GM19035 (cell line): ENCODE results near the gene TMED4.
"Not testable (repeated sequence)": the region's sequence is repeated elsewhere in the genome, so short reads cannot be mapped to it uniquely, and the experiment has no call there.

Source experiments
- ATAC-seq: cut with Tn5 transposase; IDR thresholded peaks from one replicate; pipeline ENCODE4 v1.9.1; 2021; ENCODE audit not compliant: unreplicated experiment

TMED4 gene

DNA sequence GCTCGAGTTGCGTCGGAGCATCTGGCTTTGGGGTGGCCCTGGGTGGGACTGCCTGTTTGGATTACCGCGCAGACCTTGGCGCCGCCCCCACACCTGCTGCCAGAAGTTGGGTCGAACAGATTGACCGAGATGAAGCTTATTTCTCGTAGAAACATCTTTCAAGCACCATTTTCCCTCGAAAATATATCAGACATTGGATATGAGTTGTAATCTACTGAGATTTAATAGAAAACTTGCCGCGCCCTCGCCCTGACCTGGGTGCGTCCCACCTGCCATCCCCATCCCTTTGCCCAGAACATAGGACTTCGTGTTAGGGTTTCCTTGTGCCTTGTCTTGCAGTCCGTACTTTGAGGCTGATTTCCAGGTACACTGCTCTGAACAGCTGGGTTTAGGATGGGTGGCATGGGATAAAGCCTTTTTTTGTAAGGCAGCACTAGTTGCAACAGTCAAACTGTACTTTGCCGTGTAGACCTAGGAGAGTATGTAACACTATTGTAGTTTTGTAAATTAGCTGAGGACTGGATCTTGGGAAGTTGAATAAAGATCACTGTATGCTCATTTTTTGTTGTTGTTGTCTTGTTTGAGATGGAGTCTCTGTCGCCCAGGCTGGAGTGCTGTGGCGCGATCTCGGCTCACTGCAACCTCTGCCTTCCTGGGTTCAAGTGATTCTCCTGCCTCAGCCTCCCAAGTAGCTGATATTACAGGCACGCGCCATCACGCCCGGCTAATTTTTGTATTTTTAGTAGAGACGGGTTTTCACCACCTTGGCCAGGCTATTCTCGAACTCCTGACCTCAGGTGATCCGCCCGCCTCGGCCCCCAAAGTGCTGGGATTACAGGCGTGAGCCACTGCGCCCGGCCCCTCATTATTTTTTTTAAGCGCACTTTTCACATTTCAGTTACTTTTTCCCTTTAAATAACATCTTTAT is 25.4 kb upstream of the TMED4 start:
- ATAC-seq, result no peak

DNA sequence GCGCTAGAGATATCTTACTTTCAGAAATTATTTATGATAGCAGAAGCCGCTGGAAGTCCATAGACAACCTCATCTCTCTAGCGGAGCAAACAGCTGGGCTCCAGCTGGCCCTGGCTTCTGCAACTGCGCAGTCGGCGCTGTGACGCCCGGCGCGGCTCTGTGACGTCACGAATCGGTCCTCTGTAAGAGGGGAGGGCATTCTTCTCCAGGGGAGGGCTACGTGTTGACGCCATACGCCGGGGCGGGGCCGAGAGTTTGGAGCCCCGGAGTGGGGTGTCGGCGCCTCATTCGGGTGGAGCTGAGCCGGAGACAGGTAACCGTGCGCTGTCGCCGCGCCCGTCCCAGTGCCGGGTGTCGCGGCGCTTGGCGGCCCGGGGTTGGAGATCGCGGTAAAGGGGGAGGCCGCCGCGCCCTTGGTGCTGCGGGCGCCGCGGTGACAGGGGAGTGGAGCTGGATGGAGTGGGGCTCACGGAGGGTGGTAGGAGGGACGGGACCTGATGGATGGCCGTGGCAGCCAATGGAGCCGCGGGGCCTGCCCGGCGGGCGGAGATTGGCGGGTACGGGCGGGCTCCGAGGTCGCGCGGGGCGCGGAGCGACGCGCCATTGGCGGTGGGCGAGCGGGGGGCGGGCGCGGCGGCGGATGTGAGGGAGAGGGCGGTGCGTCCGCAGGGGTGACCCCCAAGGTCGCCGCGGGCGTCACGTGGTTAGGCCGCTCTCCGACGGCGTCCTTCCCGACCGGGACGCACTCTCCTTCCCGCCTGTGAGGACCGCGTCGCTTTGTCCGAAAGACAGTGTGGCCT is 24.5 kb upstream of the TMED4 start, which contains the start of gene OGDH:
OGDH (plus strand) TSS at position 287 of the 800 bp plus-strand sequence. CDS start 17,717 bp downstream, outside the sequence.
- ATAC-seq, result peak; percentile 92

DNA sequence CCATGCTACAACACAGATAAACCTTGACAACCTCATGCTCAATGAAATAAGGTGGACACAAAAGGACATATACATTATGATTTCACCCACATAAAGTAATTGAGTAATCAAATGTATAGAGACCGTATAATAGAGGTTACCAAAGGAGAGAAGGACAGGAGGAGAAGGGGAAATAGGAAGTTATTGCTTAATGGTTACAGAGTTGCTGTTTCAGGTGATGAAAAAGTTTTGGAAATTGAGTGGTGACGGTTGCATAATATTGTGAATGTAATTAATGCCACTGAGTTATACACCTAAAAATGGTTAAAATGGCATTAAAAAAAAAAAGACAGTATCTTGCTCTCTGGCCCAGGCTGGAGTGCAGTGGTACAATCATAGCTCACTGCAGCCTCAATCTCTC is 22.9 kb upstream of the TMED4 start:
- no peak for ATAC-seq

DNA sequence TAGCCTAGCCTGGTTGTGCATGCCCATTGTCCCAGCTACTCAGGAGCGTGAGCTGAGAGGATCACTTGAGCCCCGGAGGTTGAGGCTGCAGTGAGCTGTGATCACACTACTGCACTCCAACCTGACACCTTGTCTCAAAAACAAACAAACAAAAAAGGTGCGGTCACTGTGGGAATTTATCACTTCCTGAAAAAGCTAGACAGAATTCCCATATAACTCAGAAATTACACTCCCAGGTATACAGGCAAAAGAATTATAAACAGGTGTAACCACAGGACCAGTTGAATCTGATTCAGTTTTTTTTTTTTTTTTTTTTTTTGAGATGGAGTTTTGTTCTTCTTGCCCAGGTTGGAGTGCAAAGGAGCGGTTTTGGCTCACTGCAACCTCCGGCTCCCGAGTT is 21.2 kb upstream of the TMED4 start:
- no peak for ATAC-seq

DNA sequence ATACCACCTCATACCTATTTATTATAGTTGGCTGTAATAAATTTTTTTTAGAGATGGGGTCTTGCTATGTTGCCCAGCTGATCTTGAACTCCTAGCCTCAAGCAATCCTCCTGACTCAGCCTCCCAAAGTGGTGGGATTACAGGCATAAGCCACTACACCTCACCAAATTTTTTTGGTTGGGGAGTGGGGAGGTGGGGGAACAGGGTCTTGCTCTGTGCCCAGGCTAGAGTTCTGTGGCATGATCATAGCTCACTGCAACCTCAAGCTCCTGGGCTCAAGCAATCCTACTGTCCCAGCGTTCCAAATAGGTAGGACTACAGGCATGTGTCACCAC is 20.5 kb upstream of the TMED4 start:
- ATAC-seq, result no peak

DNA sequence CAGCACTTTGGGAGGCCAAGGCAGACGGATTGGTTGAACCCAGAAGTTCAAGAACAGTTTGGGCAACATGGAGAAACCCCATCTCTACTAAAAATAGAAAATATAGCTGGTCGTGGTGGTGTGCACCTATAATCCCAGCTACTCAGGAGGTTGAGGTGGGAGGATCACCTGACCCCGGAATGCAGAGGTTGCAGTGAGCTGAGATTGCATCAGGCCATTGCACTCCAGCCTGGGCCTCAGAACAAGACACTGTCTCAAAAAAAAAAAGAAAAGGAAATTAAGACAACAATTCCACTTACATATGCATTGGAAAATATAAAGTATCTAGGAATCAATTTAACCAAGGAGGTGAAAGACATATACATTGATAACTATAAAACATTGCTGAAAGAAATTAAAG is 17.2 kb upstream of the TMED4 start:
- ATAC-seq, result no peak

DNA sequence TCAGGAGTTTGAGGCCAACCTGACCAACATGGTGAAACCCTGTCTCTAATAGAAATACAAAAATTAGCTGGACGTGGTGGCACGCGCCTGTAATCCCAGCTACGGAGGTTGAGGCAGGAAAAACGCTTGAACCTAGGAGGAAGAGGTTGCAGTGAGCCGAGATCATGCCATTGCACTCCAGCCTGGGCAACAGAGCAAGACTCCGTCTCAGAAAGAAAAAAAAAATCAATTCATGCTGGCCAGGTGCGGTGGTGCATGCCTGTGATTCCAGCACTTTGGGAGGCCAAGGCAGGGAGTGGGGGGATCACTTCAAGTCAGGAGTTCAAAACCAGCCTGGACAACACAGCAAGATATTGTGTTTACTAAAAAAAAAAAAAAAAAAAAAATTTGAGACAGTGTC is 15.2 kb upstream of the TMED4 start:
- ATAC-seq, result not testable (repeated sequence)

DNA sequence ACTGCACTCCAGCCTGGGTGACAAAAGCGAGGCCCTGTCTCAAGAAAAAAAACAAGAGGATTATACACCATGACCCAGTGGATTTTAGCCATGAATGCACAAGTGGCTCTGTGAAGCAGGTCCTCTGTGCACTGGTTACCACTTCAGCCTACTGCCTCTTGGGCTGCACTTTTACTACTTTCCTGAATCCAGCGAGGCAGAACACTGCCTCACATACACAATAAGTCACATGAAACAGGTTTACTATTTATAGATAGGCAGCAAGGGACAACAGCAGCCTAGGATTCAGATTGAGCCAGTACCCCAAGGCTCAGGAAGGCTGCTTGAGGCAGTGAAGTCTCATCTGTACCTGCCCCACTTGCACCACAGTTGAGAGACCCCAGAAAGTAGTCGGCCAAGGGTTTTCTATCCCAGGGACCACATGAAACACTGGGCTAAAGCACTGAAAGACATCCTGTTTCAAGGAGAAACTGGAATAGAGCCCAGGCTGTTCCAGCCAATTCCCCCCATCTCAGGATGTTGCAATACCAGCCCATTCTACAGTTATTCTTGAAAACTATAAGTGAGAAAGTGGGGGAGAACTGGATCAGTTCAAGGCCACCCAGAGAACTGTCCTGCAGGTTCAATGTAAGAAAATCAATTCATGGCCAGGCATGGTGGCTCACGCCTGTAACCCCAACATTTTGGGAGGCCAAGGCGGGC is 14.1 kb upstream of the TMED4 start:
- ATAC-seq, result no peak

DNA sequence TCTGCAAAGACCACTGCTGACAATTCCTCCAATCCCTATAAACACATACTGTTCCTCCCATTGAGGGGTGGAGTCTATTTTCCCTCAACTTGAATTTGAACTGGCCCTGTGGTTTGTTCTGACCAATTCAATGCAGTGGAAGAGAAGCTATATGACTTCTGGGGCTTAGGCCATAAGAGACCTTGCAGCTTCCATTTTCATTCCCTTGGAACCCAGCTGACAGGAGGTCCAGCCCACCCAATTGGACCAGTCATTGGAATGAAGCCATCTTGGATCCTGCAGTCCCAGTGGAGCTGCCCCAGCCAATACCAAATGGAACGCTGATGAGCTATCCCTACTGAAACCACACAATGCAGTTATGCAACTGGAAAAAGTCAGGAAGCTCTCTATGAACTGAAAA is 8.9 kb upstream of the TMED4 start:
- no peak for ATAC-seq

DNA sequence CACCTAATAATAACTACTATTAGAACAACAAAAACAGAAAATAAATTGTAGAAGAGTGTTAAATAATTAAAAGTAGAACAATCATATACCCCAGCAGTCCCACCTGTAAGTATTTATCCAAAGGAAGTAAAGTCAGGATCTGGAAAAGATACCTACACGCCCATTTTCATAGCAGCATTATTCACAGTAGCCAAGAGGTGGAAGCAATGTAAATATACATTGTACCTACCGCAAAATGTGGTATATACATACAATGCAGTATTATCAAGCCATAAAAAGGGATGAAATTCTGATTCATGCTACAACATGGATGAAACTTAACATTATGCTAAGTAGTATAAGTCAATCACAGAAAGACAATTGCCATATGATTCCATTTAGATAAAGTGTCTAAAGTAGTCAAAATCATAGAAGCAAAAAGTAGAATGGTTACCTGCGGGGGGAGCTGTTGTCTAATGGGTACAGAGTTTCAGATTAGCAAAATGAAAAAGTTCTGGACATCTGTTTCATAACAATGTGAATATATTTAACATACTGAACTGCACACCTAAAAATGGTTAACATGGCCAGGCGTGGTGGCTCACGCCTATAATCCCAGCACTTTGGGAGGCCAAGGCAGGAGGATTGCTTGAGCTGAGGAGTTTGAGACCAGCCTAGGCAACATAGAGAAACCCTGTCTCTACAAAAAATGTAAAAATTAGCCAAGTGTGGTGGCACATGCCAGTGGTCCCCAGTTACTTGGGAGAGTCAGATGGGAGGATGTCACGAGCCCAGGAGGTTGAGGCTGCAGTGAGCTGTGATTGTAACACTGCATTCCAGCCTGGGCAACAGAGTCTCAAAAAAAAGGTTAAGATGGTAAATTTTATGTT is 6.0 kb upstream of the TMED4 start:
- ATAC-seq, result no peak

DNA sequence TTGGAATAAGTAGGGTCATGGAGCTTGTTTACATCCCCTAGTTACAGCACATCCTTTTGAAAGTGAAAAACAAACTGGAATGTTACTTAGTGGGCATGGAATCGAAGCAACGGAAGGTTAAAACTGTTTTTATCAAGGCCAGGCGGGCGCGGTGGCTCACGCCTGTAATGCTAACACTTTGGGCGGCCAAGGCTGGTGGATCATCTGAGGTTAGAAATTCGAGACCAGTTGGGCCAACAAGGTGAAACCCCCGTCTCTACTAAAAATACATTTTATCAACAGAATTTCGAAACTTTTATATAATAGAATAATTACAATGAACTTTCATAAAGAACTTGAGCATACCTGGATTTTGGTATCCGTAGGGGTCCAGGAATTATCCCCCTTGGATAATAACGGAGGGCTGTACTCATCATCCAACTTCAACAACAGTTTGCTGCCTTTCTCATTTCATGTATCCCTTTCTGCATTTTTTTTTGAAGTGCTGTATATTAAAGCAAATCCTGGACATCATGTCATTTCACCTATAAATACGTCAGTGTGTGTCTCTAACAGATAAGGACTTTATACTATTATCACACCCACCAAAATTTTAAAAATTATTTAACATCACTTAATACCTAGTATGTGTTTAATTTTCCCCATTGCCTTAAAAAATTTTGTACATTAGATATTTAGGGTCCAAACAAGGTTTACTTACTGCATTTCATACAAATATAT is 1.3 kb upstream of the TMED4 start:
- no peak for ATAC-seq

DNA sequence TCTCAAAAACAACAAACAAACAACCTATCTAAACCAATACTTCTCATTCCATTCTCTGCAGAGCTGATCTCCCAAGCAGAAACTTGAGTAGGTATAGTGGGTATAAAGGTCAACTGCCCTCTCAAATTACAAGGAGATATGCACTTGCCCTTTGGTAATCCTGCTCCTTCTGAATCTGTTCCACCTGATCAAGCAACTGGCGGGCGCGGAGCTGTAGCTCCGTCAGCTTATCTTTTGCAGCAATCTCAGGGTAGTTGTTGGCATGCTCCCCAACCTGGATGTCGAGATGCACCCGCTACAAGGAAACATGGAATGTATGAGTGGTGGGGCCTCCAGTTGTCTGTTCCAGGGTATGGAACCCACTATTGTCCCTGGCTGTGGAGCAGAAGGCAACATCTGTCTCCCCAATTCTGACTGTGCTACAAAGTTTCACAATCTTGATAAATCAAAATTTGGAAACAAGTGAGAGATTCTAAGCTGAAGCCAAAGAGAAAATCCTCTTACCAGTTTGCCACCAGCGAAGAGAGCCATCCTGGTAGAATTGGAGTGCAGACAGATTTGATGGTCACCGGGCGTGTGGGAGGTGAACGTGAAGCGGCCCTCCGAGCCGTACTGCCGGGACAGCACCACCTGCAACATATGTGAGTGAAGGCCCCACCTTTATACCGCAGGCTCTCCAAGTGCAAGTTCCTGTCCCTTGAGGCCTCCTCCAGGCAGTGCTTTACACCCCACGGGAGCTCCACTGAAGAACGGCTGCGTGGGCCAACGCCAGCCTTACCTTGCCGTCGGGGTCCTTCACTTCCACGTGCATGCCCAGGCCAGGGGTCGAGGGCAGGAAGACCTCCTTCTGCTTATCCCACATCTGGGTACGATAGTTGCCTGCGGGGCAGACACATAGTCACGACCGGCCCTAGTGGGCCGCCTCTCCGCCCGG is 819 bp downstream of the TMED4 start:
- ATAC-seq, result peak; percentile 34

DNA sequence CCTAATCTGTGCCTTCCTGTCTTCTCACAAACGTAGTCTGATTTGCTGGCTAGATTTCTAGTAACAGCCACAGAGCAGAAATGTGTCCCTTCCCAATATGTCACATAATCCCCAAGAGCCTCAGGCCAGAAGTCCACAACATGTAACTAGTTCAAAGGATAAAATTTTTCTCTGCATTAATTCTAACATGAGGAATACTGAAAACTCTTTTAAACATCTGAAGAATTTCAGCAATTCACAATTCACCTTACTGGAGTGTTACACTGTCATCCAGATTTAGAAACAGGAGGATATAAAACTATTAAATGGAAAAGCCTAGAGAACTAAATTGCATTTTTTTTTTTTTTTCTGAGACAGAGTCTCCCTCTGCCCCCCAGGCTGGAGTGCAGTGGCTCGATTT is 5.8 kb downstream of the TMED4 start:
- no peak for ATAC-seq

DNA sequence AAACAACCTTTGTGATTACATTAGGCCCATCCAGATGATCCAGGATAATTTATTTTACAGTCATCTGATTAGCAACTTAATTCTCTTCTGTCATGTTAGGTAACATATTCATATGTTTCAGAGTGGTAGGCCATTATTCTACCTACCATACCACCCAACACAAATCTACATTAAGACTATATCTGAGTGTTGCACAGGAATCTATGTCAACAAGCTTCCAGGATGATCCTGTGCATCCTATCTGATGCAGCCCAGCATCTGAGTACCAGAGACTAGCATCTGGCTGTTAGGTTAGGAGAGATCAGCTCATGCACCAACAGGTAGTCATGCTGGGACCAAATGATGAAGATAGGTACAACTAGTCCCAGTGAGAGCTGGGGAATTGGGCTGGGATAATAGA is 7.0 kb downstream of the TMED4 start:
- ATAC-seq, result no peak

DNA sequence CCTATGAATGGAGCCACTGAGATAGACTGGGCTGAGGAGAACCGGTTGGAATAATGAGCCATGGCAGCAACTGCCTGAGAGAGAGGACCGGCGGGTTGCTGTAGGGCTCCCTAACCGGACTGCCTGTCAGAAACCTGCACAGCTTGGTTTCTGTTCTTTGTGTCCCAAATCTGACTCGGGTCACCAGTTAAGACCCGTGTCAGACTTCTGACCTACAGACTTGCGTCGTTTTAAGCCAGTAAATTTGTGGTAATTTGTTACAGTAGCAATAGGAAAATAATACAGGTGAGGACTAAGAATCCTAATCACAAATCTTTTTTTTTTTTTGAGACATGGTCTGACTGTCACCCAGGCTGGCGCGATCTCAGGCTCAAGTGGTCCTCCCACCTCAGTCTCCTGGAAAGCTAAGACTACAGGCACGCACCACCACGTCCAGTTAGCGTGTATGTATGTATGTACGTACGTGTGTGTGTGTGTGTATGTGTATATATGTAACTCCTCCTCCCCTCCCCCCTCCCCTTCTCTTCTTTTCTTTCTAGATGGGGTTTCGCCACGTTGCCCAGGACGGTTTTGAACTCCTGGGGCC is 7.7 kb downstream of the TMED4 start:
- ATAC-seq, result peak; percentile 2

DNA sequence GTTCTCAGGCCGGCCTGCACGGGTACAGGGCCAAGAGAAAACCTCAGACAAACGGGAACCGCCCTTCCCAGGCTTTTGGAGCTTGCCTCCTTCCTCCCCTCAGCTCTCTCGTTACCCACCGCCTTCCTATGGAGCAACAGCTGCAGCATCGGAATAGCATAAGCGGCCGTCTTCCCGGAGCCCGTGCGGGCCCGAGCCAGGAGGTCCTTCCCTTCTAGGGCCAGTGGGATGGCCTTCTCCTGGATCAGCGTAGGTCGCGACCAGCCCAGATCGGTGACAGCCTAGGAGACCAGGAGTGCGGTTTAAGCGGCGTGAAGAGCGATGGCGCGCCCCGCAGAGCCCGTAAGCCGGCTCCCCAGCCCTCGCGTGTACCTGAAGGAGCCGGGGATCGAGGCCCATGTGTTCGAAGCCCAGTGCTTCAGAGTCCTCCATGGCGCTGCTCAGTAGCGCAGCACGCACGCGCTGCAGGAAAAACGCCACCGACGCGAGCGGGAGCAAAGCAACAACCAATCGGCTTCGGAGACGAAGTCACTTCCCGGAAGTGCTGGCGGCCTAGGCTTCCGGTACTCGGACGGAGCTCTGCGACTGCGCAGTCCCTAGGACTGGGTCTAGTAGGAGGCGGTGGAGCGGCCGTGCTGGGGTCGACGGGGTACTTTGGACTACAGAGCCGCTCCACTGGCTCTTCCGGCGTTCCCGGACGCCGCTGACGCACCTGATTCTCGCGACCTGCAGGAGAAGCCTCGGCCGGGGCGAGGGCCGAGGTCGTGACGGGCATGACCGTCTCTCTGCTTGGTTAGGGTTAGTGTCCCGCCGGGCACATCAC is 8.4 kb downstream of the TMED4 start, which contains the start of gene DDX56:
DDX56 (minus strand) TSS at position 445 of the 823 bp plus-strand sequence; CDS start at position 432, 13 bp downstream.
- ATAC-seq, result peak; percentile 88

DNA sequence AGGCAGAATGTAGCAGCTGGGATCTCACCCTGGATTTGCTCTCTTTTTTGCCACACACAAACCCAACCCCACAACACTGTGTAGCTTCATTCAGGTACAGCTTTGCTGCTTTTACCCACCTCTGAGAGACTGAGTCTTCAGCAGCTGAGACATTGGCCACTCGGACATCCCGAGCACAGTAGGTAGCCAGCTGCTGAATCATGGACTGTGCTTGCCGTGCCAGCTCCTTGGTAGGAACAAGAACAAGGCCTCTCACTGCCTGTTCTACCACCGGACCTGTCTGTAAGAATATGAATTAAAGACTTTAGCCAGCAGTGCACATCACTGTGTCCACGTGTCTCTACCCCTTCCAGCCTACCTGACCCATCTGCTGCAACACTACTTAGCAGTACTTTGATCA is 9.3 kb downstream of the TMED4 start:
- ATAC-seq, result no peak
